Testis (tissue), 2 donors: ENCODE data around the gene TCP1.

Source experiments
- CTCF ChIP-seq, 3 experiments: fragments of 450-650 bp in 2 of 3; fragments of 200-600 bp in 1 of 3; sonication (generic) in 1 of 3; IDR thresholded peaks; one replicate each; pipeline ENCODE4 v1.5.1; 2016 to 2019; ENCODE audit warnings: antibody characterized with exemption in 3 of 3, mild to moderate bottlenecking in 2 of 3, moderate library complexity in 1 of 3
- POLR2A ChIP-seq: fragments of 450-650 bp; IDR thresholded peaks from one replicate; pipeline ENCODE4 v1.6.1; 2017; ENCODE audit warnings: antibody characterized with exemption, mild to moderate bottlenecking, moderate library complexity

- TF ChIP-seq POLR2A (no peak), CTCF (IDR thresholded peaks at IDR 0.05) (no peak)
Measured at GRCh38 chr6:159806021-159806458, 16.6 kb upstream of the TCP1 start.
